ENCODE results near the gene BEND3. TPM values are rescaled to one million over a fixed set of nuclear protein-coding genes. Genes with fewer than 3 reads are reported as not detected.

The BEND3 gene
- total and polyA plus RNA-seq, 2 experiments from 2014 or later: 9.2 to 33.7 TPM

DNA sequence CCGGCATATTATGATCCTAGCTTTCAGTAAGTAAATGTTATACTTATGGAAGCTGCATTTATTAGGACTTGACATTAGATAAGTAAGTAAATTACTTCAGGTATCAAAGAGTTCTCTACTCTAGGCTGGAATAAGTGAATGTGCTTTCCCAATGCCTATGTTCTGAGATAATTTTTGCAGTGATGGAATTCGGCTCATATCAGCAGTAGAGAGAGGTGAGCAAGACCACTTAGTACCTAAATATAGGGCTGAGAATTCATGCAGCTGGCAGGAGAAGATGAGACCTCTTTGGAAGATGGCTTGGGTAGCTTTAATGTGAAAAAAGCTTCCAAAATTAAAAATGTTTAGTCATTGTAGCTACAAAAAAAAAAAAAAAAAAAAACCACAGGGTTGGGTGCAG, 13.3 kb upstream of the BEND3 start:
- Mint-ChIP-seq H3K4me3 (no peak overlapping the region), H3K9me3 (no peaks in the 10 kb centered on the region), H3K27me3 (ENCODE audit: insufficient read depth, low read depth, poor library complexity) (peaks cover 3% of the 10 kb centered on the region), H3K36me3 (ENCODE audit: low read depth) (no peaks in the 10 kb centered on the region), H3K27ac (no peak overlapping the region), H3K4me1 (peaks cover 22% of the 10 kb centered on the region)
- Histone ChIP-seq H3K4me1 (ENCODE audit: insufficient read depth) (no peaks in the 10 kb centered on the region; the same call in 1 of the 2 replicates), H3K27ac (ENCODE audit: low read depth) (no peak overlapping the region), H2AFZ (no peak overlapping the region), H3K79me2 (replicated peaks; ENCODE audit: insufficient read depth) (no peaks in the 10 kb centered on the region), H3K4me2 (no peak overlapping the region), H4K20me1 (replicated peaks; ENCODE audit: insufficient read depth) (no peaks in the 10 kb centered on the region), H3F3A (replicated peaks; ENCODE audit: low read depth) (no peaks in the 10 kb centered on the region), H3K27me3 (ENCODE audit: insufficient read depth) (no peaks in the 10 kb centered on the region), H3K9me2 (ENCODE audit: insufficient read depth) (no peaks in the 10 kb centered on the region), H3K36me3 (ENCODE audit: insufficient read depth) (no peaks in the 10 kb centered on the region), H3K4me3 (no peak overlapping the region)
- DNase-seq (ENCODE audit: low spot score) (no peak), ATAC-seq (no peak)
- TF ChIP-seq, protein P1, sequence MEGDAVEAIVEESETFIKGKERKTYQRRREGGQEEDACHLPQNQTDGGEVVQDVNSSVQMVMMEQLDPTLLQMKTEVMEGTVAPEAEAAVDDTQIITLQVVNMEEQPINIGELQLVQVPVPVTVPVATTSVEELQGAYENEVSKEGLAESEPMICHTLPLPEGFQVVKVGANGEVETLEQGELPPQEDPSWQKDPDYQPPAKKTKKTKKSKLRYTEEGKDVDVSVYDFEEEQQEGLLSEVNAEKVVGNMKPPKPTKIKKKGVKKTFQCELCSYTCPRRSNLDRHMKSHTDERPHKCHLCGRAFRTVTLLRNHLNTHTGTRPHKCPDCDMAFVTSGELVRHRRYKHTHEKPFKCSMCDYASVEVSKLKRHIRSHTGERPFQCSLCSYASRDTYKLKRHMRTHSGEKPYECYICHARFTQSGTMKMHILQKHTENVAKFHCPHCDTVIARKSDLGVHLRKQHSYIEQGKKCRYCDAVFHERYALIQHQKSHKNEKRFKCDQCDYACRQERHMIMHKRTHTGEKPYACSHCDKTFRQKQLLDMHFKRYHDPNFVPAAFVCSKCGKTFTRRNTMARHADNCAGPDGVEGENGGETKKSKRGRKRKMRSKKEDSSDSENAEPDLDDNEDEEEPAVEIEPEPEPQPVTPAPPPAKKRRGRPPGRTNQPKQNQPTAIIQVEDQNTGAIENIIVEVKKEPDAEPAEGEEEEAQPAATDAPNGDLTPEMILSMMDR (conservative IDR thresholded peaks at IDR 0.05; ENCODE audit: low read depth in 2 of 2): no peak
- TF ChIP-seq, protein P2, sequence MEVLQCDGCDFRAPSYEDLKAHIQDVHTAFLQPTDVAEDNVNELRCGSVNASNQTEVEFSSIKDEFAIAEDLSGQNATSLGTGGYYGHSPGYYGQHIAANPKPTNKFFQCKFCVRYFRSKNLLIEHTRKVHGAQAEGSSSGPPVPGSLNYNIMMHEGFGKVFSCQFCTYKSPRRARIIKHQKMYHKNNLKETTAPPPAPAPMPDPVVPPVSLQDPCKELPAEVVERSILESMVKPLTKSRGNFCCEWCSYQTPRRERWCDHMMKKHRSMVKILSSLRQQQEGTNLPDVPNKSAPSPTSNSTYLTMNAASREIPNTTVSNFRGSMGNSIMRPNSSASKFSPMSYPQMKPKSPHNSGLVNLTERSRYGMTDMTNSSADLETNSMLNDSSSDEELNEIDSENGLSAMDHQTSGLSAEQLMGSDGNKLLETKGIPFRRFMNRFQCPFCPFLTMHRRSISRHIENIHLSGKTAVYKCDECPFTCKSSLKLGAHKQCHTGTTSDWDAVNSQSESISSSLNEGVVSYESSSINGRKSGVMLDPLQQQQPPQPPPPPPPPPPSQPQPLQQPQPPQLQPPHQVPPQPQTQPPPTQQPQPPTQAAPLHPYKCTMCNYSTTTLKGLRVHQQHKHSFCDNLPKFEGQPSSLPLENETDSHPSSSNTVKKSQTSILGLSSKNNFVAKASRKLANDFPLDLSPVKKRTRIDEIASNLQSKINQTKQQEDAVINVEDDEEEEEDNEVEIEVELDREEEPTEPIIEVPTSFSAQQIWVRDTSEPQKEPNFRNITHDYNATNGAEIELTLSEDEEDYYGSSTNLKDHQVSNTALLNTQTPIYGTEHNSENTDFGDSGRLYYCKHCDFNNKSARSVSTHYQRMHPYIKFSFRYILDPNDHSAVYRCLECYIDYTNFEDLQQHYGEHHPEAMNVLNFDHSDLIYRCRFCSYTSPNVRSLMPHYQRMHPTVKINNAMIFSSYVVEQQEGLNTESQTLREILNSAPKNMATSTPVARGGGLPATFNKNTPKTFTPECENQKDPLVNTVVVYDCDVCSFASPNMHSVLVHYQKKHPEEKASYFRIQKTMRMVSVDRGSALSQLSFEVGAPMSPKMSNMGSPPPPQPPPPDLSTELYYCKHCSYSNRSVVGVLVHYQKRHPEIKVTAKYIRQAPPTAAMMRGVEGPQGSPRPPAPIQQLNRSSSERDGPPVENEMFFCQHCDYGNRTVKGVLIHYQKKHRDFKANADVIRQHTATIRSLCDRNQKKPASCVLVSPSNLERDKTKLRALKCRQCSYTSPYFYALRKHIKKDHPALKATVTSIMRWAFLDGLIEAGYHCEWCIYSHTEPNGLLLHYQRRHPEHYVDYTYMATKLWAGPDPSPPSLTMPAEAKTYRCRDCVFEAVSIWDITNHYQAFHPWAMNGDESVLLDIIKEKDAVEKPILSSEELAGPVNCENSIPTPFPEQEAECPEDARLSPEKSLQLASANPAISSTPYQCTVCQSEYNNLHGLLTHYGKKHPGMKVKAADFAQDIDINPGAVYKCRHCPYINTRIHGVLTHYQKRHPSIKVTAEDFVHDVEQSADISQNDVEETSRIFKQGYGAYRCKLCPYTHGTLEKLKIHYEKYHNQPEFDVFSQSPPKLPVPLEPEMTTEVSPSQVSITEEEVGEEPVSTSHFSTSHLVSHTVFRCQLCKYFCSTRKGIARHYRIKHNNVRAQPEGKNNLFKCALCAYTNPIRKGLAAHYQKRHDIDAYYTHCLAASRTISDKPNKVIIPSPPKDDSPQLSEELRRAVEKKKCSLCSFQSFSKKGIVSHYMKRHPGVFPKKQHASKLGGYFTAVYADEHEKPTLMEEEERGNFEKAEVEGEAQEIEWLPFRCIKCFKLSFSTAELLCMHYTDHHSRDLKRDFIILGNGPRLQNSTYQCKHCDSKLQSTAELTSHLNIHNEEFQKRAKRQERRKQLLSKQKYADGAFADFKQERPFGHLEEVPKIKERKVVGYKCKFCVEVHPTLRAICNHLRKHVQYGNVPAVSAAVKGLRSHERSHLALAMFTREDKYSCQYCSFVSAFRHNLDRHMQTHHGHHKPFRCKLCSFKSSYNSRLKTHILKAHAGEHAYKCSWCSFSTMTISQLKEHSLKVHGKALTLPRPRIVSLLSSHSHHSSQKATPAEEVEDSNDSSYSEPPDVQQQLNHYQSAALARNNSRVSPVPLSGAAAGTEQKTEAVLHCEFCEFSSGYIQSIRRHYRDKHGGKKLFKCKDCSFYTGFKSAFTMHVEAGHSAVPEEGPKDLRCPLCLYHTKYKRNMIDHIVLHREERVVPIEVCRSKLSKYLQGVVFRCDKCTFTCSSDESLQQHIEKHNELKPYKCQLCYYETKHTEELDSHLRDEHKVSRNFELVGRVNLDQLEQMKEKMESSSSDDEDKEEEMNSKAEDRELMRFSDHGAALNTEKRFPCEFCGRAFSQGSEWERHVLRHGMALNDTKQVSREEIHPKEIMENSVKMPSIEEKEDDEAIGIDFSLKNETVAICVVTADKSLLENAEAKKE (CRISPR knock-in tag; IDR thresholded peaks at IDR 0.05): no peak
- TF ChIP-seq ZNF331 (CRISPR knock-in tag; IDR thresholded peaks at IDR 0.05; ENCODE audit: low read depth): no peak
- TF ChIP-seq NANOG (IDR thresholded peaks at IDR 0.05; ENCODE audit: borderline replicate concordance): no peak
- TF ChIP-seq, protein P3, sequence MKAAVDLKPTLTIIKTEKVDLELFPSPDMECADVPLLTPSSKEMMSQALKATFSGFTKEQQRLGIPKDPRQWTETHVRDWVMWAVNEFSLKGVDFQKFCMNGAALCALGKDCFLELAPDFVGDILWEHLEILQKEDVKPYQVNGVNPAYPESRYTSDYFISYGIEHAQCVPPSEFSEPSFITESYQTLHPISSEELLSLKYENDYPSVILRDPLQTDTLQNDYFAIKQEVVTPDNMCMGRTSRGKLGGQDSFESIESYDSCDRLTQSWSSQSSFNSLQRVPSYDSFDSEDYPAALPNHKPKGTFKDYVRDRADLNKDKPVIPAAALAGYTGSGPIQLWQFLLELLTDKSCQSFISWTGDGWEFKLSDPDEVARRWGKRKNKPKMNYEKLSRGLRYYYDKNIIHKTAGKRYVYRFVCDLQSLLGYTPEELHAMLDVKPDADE (IDR thresholded peaks at IDR 0.05): no peak
- no peak for TF ChIP-seq JUNB (IDR thresholded peaks at IDR 0.05; ENCODE audit: unreplicated experiment)
- no peak for TF ChIP-seq EZH2phosphoT487 (IDR thresholded peaks at IDR 0.05; ENCODE audit: unreplicated experiment)
- no peak for TF ChIP-seq POLR2AphosphoS5 (IDR thresholded peaks at IDR 0.05; ENCODE audit: low read depth)
- no peak for TF ChIP-seq EZH2 (IDR thresholded peaks at IDR 0.05; ENCODE audit: low read depth, unreplicated experiment)
- no peak for TF ChIP-seq STAT1 (IDR thresholded peaks at IDR 0.05; ENCODE audit: unreplicated experiment)
- TF ChIP-seq ZNF114 (CRISPR knock-in tag; IDR thresholded peaks at IDR 0.05): no peak
- TF ChIP-seq, protein P4, sequence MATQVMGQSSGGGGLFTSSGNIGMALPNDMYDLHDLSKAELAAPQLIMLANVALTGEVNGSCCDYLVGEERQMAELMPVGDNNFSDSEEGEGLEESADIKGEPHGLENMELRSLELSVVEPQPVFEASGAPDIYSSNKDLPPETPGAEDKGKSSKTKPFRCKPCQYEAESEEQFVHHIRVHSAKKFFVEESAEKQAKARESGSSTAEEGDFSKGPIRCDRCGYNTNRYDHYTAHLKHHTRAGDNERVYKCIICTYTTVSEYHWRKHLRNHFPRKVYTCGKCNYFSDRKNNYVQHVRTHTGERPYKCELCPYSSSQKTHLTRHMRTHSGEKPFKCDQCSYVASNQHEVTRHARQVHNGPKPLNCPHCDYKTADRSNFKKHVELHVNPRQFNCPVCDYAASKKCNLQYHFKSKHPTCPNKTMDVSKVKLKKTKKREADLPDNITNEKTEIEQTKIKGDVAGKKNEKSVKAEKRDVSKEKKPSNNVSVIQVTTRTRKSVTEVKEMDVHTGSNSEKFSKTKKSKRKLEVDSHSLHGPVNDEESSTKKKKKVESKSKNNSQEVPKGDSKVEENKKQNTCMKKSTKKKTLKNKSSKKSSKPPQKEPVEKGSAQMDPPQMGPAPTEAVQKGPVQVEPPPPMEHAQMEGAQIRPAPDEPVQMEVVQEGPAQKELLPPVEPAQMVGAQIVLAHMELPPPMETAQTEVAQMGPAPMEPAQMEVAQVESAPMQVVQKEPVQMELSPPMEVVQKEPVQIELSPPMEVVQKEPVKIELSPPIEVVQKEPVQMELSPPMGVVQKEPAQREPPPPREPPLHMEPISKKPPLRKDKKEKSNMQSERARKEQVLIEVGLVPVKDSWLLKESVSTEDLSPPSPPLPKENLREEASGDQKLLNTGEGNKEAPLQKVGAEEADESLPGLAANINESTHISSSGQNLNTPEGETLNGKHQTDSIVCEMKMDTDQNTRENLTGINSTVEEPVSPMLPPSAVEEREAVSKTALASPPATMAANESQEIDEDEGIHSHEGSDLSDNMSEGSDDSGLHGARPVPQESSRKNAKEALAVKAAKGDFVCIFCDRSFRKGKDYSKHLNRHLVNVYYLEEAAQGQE (IDR thresholded peaks at IDR 0.05; ENCODE audit: unreplicated experiment): no peak

Measured in GM23338 (cell line).